Activated CD4-positive, alpha-beta T cell treated with anti-CD3 and anti-CD28 coated beads, Interleukin-2, amount 10 ng/mL, durations not matched to agents 24 days and 14 days (primary cell): ENCODE results near the gene KIF21A. TPM values are rescaled to one million over a fixed set of nuclear protein-coding genes. Genes with fewer than 3 reads are reported as not detected.

Experiments
- DNase-seq: peaks from one replicate; pipeline ENCODE4 v3.0.0; 2022
- H3K27ac Mint-ChIP-seq: one replicate; pipeline ENCODE4 v1.8.0; 2022; ENCODE audit warnings: mild to moderate bottlenecking, mixed read lengths
- H3K27me3 Mint-ChIP-seq: one replicate; pipeline ENCODE4 v1.8.0; 2022; ENCODE audit warnings: mixed read lengths
- H3K36me3 Mint-ChIP-seq: one replicate; pipeline ENCODE4 v1.8.0; 2022; ENCODE audit warnings: low read depth, mild to moderate bottlenecking, mixed read lengths
- H3K4me1 Mint-ChIP-seq: one replicate; pipeline ENCODE4 v1.8.0; 2021; ENCODE audit warnings: mixed read lengths
- H3K4me3 Mint-ChIP-seq: one replicate; pipeline ENCODE4 v1.8.0; 2022; ENCODE audit warnings: mild to moderate bottlenecking, moderate library complexity, mixed read lengths
- H3K9me3 Mint-ChIP-seq: one replicate; pipeline ENCODE4 v1.8.0; 2021; ENCODE audit warnings: mixed read lengths
- intact Hi-C: fragments of 100-400 bp; cut with micrococcal nuclease; formaldehyde crosslinking; loops from one replicate; pipeline ENCODE4 v1.15.1; 2023
- total RNA-seq: library from RNA; stranded (reverse); gene quantifications from 2 replicates; pipeline ENCODE4 v1.2.3, GENCODE V29; 2022

KIF21A gene
- total RNA-seq, 1 donor from 2014 or later, result 28.1 TPM

- no peak for DNase-seq
- intact Hi-C loops, result no loop called here
- Mint-ChIP-seq H3K27ac (no peak overlapping the region), H3K27me3 (no peaks in the 10 kb centered on the region), H3K4me3 (no peak overlapping the region), H3K9me3 (no peaks in the 10 kb centered on the region), H3K36me3 (peaks cover 1% of the 10 kb centered on the region), H3K4me1 (no peaks in the 10 kb centered on the region)
These were observed 52.2 kb downstream of the KIF21A start for GRCh38 chr12:39390752-39391151.

- intact Hi-C loops, result no loop called here
- no peaks in the 10 kb centered on the region for H3K9me3 Mint-ChIP-seq
- DNase-seq, result peak; percentile 37
- no peak overlapping the region for H3K4me3 Mint-ChIP-seq
- H3K27me3 Mint-ChIP-seq, result no peaks in the 10 kb centered on the region
- H3K36me3 Mint-ChIP-seq, result peaks cover 1% of the 10 kb centered on the region
- no peak overlapping the region for H3K27ac Mint-ChIP-seq
- no peaks in the 10 kb centered on the region for H3K4me1 Mint-ChIP-seq
These were observed 53.3 kb downstream of the KIF21A start for GRCh38 chr12:39389399-39390150.

- no peak overlapping the region for H3K27ac Mint-ChIP-seq
- intact Hi-C loops, result no loop called here
- peak; percentile 22 for DNase-seq
- no peaks in the 10 kb centered on the region for H3K36me3 Mint-ChIP-seq
- no peak overlapping the region for H3K4me3 Mint-ChIP-seq
- H3K9me3 Mint-ChIP-seq, result no peaks in the 10 kb centered on the region
- H3K4me1 Mint-ChIP-seq, result no peaks in the 10 kb centered on the region
- H3K27me3 Mint-ChIP-seq, result no peaks in the 10 kb centered on the region
These were observed 56.6 kb downstream of the KIF21A start for GRCh38 chr12:39386335-39386734.

GRCh38 chr12:39383114-39383513 lies 59.8 kb downstream of the KIF21A start:
- peak; percentile 5 for DNase-seq
- H3K9me3 Mint-ChIP-seq, result no peaks in the 10 kb centered on the region
- H3K4me3 Mint-ChIP-seq, result no peak overlapping the region
- intact Hi-C loops, result no loop called here
- H3K4me1 Mint-ChIP-seq, result no peaks in the 10 kb centered on the region
- H3K27me3 Mint-ChIP-seq, result no peaks in the 10 kb centered on the region
- H3K36me3 Mint-ChIP-seq, result peaks cover 1% of the 10 kb centered on the region
- no peak overlapping the region for H3K27ac Mint-ChIP-seq

DNA sequence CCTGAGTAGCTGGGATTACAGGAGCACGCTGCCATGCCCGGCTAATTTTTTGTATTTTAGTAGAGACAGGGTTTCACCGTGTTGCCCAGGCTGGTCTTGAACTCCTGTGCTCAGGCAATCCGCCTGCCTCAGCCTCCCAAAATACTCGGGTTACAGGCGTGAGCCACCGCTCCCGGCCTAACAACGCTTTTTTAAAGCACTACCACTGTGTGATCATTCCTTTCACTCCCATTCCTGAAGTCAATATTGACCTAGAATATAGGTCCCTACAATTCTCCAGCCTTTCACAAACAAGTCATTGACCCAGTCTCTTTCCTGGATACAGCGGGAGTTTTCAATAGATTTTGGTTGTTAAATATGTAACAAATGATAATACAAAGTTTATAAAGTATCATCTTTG lies 62.8 kb downstream of the KIF21A start:
- intact Hi-C loops, result no loop called here
- Mint-ChIP-seq H3K9me3 (peaks cover 6% of the 10 kb centered on the region), H3K27ac (no peak overlapping the region), H3K4me3 (no peak overlapping the region), H3K36me3 (peaks cover 1% of the 10 kb centered on the region), H3K27me3 (no peaks in the 10 kb centered on the region), H3K4me1 (no peaks in the 10 kb centered on the region)
- peak; percentile 25 for DNase-seq

GRCh38 chr12:39378341-39378740 lies 64.6 kb downstream of the KIF21A start:
- Mint-ChIP-seq H3K27ac (no peak overlapping the region), H3K36me3 (peaks cover 1% of the 10 kb centered on the region), H3K27me3 (no peaks in the 10 kb centered on the region), H3K9me3 (peaks cover 6% of the 10 kb centered on the region), H3K4me3 (no peak overlapping the region), H3K4me1 (no peaks in the 10 kb centered on the region)
- intact Hi-C loops, result no loop called here
- DNase-seq, result peak; percentile 8

DNA sequence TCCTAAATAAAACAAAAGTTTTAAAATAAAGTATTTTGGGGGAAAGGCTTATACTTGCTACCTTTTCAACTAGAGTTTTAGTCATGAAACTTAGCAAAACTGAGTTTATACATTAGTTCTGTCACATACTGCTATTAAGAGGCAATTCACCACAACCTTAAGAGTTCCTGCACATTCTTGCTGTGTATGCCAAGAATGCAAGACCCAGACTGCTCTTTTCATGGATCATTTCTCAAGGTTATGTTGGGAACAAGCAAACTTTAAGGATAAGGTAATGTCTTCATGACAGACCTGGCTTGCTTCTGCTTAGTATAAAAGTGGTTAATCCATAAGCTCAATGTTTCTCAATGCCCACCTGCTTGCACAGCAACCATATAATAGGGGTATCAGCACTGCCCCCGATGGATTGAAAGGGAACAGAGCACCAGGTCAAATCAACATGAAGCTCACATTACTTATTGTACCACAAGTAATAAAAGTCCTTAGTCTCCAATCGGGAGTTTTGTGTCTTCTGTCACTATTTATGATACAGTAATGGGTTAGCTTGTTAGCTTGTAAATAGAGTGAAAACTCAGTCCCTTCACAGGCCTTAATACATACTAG lies 67.6 kb downstream of the KIF21A start:
- H3K27ac Mint-ChIP-seq, result no peak overlapping the region
- H3K36me3 Mint-ChIP-seq, result peaks cover 5% of the 10 kb centered on the region
- DNase-seq, result no peak
- H3K4me1 Mint-ChIP-seq, result peaks cover 13% of the 10 kb centered on the region
- H3K27me3 Mint-ChIP-seq, result no peaks in the 10 kb centered on the region
- intact Hi-C loops, result no loop called here
- no peak overlapping the region for H3K4me3 Mint-ChIP-seq
- peaks cover 13% of the 10 kb centered on the region for H3K9me3 Mint-ChIP-seq

DNA sequence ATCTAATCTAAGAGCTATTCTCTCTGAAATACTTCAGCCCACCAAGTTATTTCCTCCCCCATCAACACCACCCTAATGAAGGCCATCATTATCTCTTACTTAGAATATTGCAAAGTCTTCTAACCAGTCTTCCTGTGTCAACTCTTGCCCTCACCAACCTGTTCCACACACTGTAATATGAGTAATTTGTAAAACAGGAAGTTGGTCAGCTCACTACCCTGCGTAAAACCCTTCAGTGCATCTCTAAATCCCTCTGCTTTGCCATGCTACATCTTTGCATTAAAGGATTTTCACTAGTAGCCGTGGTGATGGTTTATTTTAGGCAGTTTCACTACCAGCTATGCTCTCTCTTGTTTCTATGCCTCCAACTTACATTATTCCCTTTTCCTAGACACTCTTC lies 70.0 kb downstream of the KIF21A start:
- H3K4me3 Mint-ChIP-seq, result peak overlapping the region; percentile 3
- H3K9me3 Mint-ChIP-seq, result peaks cover 13% of the 10 kb centered on the region
- peak; percentile 60 for DNase-seq
- peaks cover 11% of the 10 kb centered on the region for H3K36me3 Mint-ChIP-seq
- H3K4me1 Mint-ChIP-seq, result peaks cover 18% of the 10 kb centered on the region
- intact Hi-C loops, result loop anchor here (1.0 to 2.0 kb wide), 2 partner anchors 32 to 70 kb away; partner anchors contain the start of gene KIF21A
- peak overlapping the region; percentile 71 for H3K27ac Mint-ChIP-seq
- no peaks in the 10 kb centered on the region for H3K27me3 Mint-ChIP-seq

DNA sequence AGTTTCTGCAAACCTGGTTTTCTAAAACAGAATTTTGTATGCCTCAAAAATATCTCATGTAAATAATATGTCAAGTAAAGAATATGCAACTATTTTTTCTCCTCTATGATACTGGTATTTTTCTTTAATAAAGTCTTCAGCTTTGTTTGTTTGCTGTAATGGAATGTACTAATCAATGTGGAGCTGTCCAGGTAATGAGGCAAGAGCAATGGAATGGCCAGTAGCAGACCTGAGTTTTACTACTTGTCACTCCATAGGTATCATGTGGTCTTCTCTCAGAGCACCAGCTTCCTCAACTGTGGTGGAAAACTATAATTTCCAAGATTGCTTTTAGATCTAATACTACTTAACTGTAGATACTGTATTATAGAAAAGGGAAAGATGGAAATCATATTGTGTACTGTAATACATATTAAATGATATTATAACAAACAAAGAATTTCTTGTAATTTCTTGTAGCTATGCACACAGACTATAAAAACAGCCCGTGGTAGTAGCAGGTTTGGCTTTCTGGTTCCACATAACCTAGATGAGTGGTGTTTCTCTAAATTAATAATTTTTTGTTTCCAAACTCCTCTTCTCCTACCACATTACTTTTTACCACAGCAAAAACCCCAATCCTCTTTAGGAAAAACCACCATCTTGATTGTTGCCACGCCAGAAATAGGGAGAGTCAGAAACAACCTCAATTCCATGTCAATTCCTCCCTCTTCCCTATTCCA lies 70.6 kb downstream of the KIF21A start:
- intact Hi-C loops, result loop anchor here (2.0 kb wide), 1 partner anchor 70 kb away; the partner anchor contains the start of gene KIF21A
- H3K4me3 Mint-ChIP-seq, result peak overlapping the region; percentile 3
- no peaks in the 10 kb centered on the region for H3K27me3 Mint-ChIP-seq

DNA sequence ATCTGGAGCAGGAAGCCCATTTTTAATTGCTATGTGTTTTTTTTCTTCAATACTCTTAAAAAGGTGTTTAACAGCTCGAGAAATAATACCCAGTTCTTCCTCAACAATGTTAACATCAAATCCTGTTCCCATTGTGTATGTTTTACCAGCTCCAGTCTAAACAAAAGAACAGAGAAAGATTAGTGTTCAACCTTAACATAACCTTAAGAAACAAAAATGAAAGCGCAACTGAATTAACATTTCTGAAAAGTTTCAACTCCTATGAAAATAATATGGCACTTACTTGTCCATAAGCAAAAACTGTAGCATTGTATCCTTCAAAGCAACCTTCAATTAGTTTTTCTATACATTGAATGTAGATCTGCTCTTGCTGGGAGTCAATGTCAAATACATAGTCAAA lies 73.2 kb downstream of the KIF21A start:
- no peak overlapping the region for H3K27ac Mint-ChIP-seq
- intact Hi-C loops, result no loop called here
- no peaks in the 10 kb centered on the region for H3K27me3 Mint-ChIP-seq
- H3K36me3 Mint-ChIP-seq, result peaks cover 19% of the 10 kb centered on the region
- peaks cover 7% of the 10 kb centered on the region for H3K9me3 Mint-ChIP-seq
- H3K4me1 Mint-ChIP-seq, result peaks cover 18% of the 10 kb centered on the region
- DNase-seq, result no peak
- no peak overlapping the region for H3K4me3 Mint-ChIP-seq

More for the DNA sequence above, 70.6 kb downstream of the KIF21A start:
- peaks cover 18% of the 10 kb centered on the region for H3K4me1 Mint-ChIP-seq
- H3K9me3 Mint-ChIP-seq, result peaks cover 13% of the 10 kb centered on the region
- H3K36me3 Mint-ChIP-seq, result peaks cover 11% of the 10 kb centered on the region
- peak overlapping the region; percentile 71 for H3K27ac Mint-ChIP-seq
- DNase-seq, result no peak

DNA sequence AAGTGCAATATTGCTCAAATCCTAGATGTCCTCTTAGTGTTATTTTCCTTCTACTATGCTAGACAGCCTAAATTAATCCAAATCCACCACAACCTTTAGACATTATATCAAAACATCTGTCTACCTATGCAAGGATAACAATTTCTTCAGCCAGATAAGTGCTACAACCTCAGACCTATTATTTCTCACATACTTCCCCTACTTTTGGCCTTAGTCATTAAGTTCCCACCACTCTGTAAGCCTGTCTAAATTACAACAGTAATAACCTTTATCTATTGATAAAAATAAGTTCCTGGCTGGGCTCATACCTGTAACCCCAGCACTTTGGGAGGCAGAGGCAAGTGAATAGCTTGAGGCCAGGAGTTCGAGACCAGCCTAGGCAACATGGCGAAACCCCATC lies 74.0 kb downstream of the KIF21A start:
- intact Hi-C loops, result no loop called here
- Mint-ChIP-seq H3K9me3 (peaks cover 7% of the 10 kb centered on the region), H3K27ac (no peak overlapping the region), H3K4me1 (peaks cover 18% of the 10 kb centered on the region), H3K27me3 (no peaks in the 10 kb centered on the region), H3K4me3 (no peak overlapping the region), H3K36me3 (peaks cover 20% of the 10 kb centered on the region)
- DNase-seq, result no peak

GRCh38 chr12:39368096-39368495 lies 74.8 kb downstream of the KIF21A start:
- Mint-ChIP-seq H3K27ac (no peak overlapping the region), H3K9me3 (peaks cover 7% of the 10 kb centered on the region), H3K36me3 (peaks cover 20% of the 10 kb centered on the region), H3K4me3 (no peak overlapping the region), H3K27me3 (no peaks in the 10 kb centered on the region), H3K4me1 (peaks cover 16% of the 10 kb centered on the region)
- DNase-seq, result no peak
- intact Hi-C loops, result no loop called here

DNA sequence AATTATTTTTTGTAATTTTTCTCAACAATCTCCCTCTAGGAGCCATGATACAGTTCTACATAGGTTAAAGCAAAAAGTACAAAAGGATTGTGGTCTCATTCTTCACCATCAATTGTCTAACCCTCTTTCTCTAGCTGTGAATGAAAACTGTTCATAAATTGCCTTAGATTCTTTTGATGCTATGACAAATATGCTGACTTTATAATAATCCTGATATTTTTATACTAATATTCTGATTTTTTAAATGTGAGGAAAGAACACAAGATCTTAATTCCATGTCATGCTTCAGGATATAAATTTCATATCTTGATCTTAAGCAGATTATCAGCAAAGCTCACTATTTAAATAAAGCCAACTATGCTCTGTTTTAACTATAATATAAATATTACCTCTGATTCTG lies 75.4 kb downstream of the KIF21A start:
- Mint-ChIP-seq H3K36me3 (peaks cover 20% of the 10 kb centered on the region), H3K9me3 (peaks cover 4% of the 10 kb centered on the region), H3K27me3 (no peaks in the 10 kb centered on the region), H3K27ac (no peak overlapping the region), H3K4me1 (peaks cover 11% of the 10 kb centered on the region), H3K4me3 (no peak overlapping the region)
- intact Hi-C loops, result no loop called here
- DNase-seq, result no peak

DNA sequence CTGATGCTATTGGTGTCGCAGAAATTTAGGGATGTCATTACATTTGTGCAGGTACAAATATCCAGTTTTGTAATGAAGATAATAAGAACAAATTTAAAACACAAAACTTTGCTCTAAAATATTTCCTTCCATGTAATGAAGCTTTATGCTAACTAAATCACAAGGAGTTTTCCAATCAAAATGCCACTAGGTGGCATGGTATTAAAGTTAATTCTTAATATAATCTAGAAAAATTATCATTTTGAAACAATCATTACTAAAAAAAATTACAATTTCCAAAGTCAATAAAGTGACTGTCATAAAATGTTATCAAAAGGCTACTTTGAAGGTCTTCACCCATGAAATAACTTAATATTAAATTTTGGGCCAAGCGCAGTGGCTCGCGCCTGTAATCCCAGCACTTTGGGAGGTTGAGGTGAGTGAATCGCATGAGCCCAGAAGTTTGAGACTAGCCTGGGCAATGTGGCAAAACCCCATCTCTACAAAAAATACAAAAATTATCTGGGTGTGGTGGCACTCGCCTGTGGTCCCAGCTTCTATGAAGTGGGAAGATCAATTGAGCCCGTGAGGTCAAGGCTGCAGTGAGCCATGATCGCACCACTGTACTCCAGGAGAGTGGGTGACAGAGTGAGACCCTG lies 77.4 kb downstream of the KIF21A start:
- no peak for DNase-seq
- H3K4me1 Mint-ChIP-seq, result peaks cover 5% of the 10 kb centered on the region
- H3K36me3 Mint-ChIP-seq, result peaks cover 25% of the 10 kb centered on the region
- no peaks in the 10 kb centered on the region for H3K27me3 Mint-ChIP-seq
- H3K27ac Mint-ChIP-seq, result no peak overlapping the region
- no peak overlapping the region for H3K4me3 Mint-ChIP-seq
- H3K9me3 Mint-ChIP-seq, result no peaks in the 10 kb centered on the region
- intact Hi-C loops, result no loop called here
